ENCODE results near the gene FCF1.

DNA sequence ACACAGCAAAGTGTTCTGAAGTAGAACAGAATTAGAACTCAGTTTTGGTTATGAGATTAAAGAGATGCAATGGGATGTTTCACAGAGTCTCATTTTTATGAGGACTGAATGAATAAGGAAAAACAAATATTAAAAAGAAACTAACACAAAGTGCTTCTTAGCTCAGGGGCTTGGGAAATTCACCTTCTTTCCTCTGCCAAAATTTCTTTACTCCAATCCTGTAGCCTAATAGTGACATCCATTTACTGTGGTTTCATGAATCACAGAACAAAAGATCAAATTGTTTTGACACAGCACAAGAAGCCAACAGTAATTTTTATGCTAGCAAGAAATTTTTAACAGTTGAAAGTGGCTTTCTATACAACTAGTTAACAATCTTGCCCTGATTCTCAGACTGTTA, 37.7 kb upstream of the FCF1 start:
- TF ChIP-seq, protein P1, sequence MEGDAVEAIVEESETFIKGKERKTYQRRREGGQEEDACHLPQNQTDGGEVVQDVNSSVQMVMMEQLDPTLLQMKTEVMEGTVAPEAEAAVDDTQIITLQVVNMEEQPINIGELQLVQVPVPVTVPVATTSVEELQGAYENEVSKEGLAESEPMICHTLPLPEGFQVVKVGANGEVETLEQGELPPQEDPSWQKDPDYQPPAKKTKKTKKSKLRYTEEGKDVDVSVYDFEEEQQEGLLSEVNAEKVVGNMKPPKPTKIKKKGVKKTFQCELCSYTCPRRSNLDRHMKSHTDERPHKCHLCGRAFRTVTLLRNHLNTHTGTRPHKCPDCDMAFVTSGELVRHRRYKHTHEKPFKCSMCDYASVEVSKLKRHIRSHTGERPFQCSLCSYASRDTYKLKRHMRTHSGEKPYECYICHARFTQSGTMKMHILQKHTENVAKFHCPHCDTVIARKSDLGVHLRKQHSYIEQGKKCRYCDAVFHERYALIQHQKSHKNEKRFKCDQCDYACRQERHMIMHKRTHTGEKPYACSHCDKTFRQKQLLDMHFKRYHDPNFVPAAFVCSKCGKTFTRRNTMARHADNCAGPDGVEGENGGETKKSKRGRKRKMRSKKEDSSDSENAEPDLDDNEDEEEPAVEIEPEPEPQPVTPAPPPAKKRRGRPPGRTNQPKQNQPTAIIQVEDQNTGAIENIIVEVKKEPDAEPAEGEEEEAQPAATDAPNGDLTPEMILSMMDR (IDR thresholded peaks at IDR 0.05; ENCODE audit: low read length), result no peak
- TF ChIP-seq EZH2 (optimal IDR thresholded peaks at IDR 0.05; ENCODE audit: low read depth, low read length) (no peak), EZH2phosphoT487 (IDR thresholded peaks at IDR 0.05; ENCODE audit: low read length) (no peak)
